Activated naive CD4-positive, alpha-beta T cell treated with anti-CD3 and anti-CD28 coated beads for 36 hours (primary cell): ENCODE results near the gene CGA. TPM values are rescaled to one million over a fixed set of nuclear protein-coding genes. Genes with fewer than 3 reads are reported as not detected.
"Not testable (repeated sequence)": the region's sequence is repeated elsewhere in the genome, so short reads cannot be mapped to it uniquely, and the experiment has no call there.

ENCODE experiments used
- CTCF ChIA-PET: fragments of 350-600 bp; sonication (Branson Sonifier 250); formaldehyde crosslinking; loops from one replicate; lab custom pipeline; 2021; ENCODE audit warnings: antibody characterized with exemption; lab: Charles Lee
- DNase-seq: peaks from one replicate; pipeline ENCODE4 v3.0.0-alpha.2; 2020
- H3K27ac Mint-ChIP-seq: one replicate; pipeline ENCODE4 v1.8.0; 2021; ENCODE audit warnings: mild to moderate bottlenecking, mixed read lengths
- H3K27me3 Mint-ChIP-seq: one replicate; pipeline ENCODE4 v1.8.0; 2021; ENCODE audit warnings: low read depth, mixed read lengths
- H3K36me3 Mint-ChIP-seq: one replicate; pipeline ENCODE4 v1.8.0; 2021; ENCODE audit warnings: low read depth, mixed read lengths
- H3K4me1 Mint-ChIP-seq: one replicate; pipeline ENCODE4 v1.8.0; 2021; ENCODE audit warnings: low read depth, mixed read lengths
- H3K4me3 Mint-ChIP-seq: one replicate; pipeline ENCODE4 v1.8.0; 2021; ENCODE audit warnings: mild to moderate bottlenecking, moderate library complexity, mixed read lengths
- H3K9me3 Mint-ChIP-seq: one replicate; pipeline ENCODE4 v1.8.0; 2021; ENCODE audit warnings: mixed read lengths
- intact Hi-C: fragments of 100-400 bp; cut with micrococcal nuclease; formaldehyde crosslinking; loops from one replicate; pipeline ENCODE4 v1.15.1; 2023
- total RNA-seq, 2 experiments: library from RNA; stranded (reverse); gene quantifications; one replicate each; pipeline ENCODE4 v1.2.3, GENCODE V29; 2021

CGA gene
- total RNA-seq = not detected

DNA sequence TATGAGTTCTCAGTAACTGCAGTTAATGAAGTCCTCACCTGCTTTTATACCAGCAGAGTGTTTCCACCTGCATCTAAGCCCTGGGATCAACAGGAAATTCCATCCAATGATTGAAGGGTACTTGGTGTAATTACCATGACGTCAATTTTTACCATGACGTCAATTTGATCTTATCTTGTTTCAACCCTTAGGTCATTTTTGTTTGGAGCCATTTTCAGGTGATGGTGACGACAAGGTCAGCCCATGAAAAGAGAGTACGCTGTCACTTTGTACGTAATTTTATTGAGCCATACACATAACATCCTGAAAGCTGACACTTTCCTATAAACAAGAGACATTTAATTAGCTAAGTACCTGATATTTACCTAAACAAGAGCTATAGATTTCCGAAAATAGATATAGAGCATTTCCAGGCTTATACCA lies at the start of gene CGA:
CGA (minus strand) TSS at position 20 of the 423 bp plus-strand sequence. CDS start 6,906 bp downstream, outside the sequence.
- Mint-ChIP-seq H3K36me3 (no peaks in the 10 kb centered on the region), H3K27ac (no peak within 1 kb of the TSS), H3K27me3 (peaks cover 10% of the 10 kb centered on the region), H3K4me1 (no peaks in the 10 kb centered on the region), H3K9me3 (no peaks in the 10 kb centered on the region), H3K4me3 (no peak within 1 kb of the TSS)
- intact Hi-C loops = no loop called here
- DNase-seq = no peak
- CTCF ChIA-PET = interaction anchor here (0.6 to 2.8 kb wide), 3 partner anchors 16 to 154 kb away, joined by 3 to 9 read pairs (median 3); no protein-coding TSS in a partner anchor

DNA sequence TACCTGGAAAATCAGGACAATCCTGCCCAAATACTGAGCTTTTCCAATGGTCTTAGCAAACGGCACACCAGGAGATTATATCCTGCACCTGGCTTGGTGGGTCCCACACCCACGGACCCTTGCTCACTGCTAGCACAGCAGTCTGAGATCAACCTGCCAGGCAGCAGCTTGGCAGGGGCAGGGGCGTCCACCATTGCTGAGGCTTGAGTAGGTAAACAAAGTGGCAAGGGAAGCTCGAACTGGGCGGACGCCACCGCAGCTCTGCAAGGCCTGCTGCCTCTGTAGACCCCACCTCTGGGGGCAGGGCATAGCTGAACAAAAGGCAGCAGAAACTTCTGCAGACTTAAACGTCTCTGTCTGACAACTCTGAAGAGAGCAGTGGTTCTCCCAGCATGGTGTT lies 45.0 kb upstream of the CGA start:
- H3K4me3 Mint-ChIP-seq, H3K36me3 Mint-ChIP-seq, H3K4me1 Mint-ChIP-seq, H3K27ac Mint-ChIP-seq, DNase-seq, H3K9me3 Mint-ChIP-seq, H3K27me3 Mint-ChIP-seq: not testable (repeated sequence)
- intact Hi-C loops = loop anchor here (1.0 to 5.0 kb wide), 3 partner anchors 97 to 787 kb away; no protein-coding TSS in a partner anchor
- CTCF ChIA-PET = interaction anchor here (0.6 to 3.1 kb wide), 11 partner anchors 9 to 1597 kb away, joined by 3 to 12 read pairs (median 6); no protein-coding TSS in a partner anchor

DNA sequence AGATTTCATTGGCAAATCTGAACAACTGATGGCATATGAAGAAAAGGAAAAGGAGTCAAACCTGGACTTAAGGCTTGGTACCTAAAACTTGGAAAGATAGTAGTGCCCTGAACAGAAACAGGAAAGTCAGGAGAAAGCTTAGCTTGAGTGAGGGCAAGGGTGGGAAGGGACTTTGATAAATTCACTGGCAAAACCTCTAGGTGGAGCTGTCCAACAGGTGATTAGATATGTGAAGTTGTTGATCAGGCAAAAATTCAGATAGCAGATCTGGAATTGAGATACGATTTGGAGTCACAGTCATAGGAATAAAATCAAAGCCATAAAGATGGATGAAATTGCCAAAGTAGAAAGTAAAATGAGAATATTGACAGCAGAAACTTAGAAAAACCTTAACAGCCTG lies 44.3 kb upstream of the CGA start:
- intact Hi-C loops = loop anchor here (1.0 to 5.0 kb wide), 3 partner anchors 98 to 788 kb away; no protein-coding TSS in a partner anchor
- peaks cover 7% of the 10 kb centered on the region for H3K27me3 Mint-ChIP-seq
- H3K9me3 Mint-ChIP-seq = no peaks in the 10 kb centered on the region
- DNase-seq = peak; percentile 60
- H3K36me3 Mint-ChIP-seq = no peaks in the 10 kb centered on the region
- H3K4me1 Mint-ChIP-seq = peaks cover 2% of the 10 kb centered on the region
- H3K4me3 Mint-ChIP-seq = no peak overlapping the region
- CTCF ChIA-PET = interaction anchor here (0.7 to 3.1 kb wide), 14 partner anchors 8 to 260 kb away, joined by 3 to 12 read pairs (median 6); partner anchors contain the start of gene ZNF292
- no peak overlapping the region for H3K27ac Mint-ChIP-seq

DNA sequence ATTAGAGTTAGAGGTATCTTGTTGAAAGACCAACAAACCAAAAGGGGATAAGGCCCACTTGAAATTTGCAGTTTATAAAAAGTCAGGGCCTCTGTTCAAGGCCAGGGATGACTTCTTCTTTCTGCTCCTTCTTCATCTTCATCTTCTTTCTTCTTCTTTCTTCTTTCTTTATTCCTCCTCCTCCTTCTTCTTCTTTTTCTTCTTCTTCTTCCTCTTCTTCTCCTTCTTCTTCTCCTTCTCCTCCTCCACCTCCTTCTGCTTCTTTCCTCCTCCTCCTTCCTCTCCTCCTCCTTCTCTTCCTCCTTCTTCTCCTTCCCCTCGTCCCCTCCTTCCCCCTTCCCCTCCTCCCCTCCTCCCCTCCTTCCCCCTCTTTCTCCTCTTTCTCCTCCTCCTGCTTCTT lies 42.1 kb upstream of the CGA start:
- Mint-ChIP-seq H3K36me3 (no peaks in the 10 kb centered on the region), H3K4me1 (peaks cover 2% of the 10 kb centered on the region), H3K9me3 (no peaks in the 10 kb centered on the region), H3K4me3 (no peak overlapping the region), H3K27ac (no peak overlapping the region), H3K27me3 (peaks cover 5% of the 10 kb centered on the region)
- CTCF ChIA-PET = interaction anchor here (0.6 to 2.1 kb wide), 2 partner anchors 104 to 251 kb away, joined by 3 to 7 read pairs; no protein-coding TSS in a partner anchor
- intact Hi-C loops = loop anchor here (5.0 kb wide), 1 partner anchor 790 kb away; no protein-coding TSS in a partner anchor
- DNase-seq = no peak

DNA sequence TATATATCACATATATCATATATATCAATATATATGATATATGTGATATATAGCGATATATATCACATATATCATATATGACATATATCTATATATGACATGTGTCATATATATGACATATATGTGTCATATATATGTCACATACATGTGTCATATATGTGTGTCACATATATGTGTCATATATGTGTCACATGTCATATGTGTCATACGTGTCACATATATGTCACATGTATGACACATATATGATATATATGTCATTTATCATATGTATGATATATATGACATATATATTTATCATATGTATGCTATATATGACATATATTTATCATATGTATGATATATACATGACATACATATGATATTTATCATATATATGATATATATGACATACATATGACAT lies 32.8 kb upstream of the CGA start:
- CTCF ChIA-PET = no interaction called here
- H3K27ac Mint-ChIP-seq = no peak overlapping the region
- intact Hi-C loops = no loop called here
- H3K27me3 Mint-ChIP-seq = peaks cover 5% of the 10 kb centered on the region
- peaks cover 2% of the 10 kb centered on the region for H3K36me3 Mint-ChIP-seq
- H3K4me1 Mint-ChIP-seq = no peaks in the 10 kb centered on the region
- DNase-seq = no peak
- no peak overlapping the region for H3K4me3 Mint-ChIP-seq
- H3K9me3 Mint-ChIP-seq = no peaks in the 10 kb centered on the region

DNA sequence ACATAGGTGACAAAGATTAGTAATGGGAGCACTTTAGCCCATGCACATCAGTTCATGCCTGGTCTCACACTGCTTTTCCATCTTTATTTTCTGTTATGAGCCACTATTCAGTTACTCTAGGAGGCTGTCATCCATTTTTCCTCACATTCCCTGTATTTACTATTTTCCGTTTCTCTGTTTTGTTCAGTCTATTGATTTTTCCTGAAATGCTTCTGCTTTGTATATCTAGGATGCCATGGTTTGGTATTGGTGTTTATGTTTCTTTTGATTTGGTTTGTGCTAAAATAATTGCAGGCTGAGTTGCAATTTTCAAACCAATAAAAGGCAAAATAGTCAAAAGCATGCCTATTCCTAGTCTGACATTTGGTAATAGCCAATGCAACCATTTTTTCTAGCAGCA lies 31.6 kb upstream of the CGA start:
- intact Hi-C loops = no loop called here
- H3K4me1 Mint-ChIP-seq = no peaks in the 10 kb centered on the region
- peaks cover 2% of the 10 kb centered on the region for H3K36me3 Mint-ChIP-seq
- H3K27me3 Mint-ChIP-seq = peaks cover 11% of the 10 kb centered on the region
- DNase-seq = no peak
- no peak overlapping the region for H3K4me3 Mint-ChIP-seq
- no peak overlapping the region for H3K27ac Mint-ChIP-seq
- CTCF ChIA-PET = interaction anchor here (0.8 kb wide), 1 partner anchor 61 kb away, joined by 3 read pairs; no protein-coding TSS in a partner anchor
- H3K9me3 Mint-ChIP-seq = no peaks in the 10 kb centered on the region

DNA sequence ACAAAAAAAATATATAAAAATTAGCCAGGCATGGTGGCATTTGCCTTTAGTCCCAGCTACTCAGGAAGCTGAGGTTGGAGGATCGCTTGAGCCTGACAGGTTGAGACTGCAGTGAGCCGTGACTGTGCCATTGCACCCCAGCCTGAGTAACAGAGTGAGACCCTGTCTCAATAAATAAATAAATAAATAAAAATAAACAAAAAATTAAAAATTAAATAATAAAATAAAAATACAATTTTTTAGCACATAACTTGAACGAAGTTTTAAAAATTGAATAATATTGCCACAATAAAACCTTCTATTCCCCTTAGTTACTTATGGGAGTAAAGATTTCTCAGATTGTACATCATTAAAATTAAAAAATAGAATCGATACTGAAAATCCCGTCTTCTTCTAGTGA lies 29.2 kb upstream of the CGA start:
- H3K27me3 Mint-ChIP-seq = peaks cover 16% of the 10 kb centered on the region
- peaks cover 2% of the 10 kb centered on the region for H3K36me3 Mint-ChIP-seq
- intact Hi-C loops = no loop called here
- H3K27ac Mint-ChIP-seq = no peak overlapping the region
- no peaks in the 10 kb centered on the region for H3K4me1 Mint-ChIP-seq
- DNase-seq = no peak
- no peaks in the 10 kb centered on the region for H3K9me3 Mint-ChIP-seq
- CTCF ChIA-PET = no interaction called here
- H3K4me3 Mint-ChIP-seq = no peak overlapping the region

DNA sequence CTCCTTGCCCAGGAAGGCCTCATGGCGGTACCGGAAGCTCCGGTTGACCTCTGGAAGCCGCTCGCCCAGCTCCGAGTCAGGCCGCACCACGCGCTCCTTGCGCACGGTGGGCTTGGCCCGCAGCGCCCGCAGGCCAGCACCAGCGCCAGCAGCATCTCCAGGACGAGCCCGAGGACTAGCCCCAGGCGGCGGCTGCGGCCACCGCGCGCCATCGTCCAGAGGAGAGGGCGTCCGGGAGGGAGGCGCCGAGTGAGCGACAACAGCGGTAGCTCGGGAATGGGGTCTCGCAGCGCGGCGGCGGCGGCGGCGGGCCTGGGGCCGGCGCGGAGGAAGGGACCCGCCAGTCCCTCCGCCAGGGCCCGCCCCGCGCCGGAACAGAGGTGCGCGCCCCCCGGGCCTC lies 27.6 kb upstream of the CGA start:
- Mint-ChIP-seq H3K4me3 (no peak overlapping the region), H3K9me3 (no peaks in the 10 kb centered on the region), H3K36me3 (peaks cover 2% of the 10 kb centered on the region), H3K27me3 (peaks cover 16% of the 10 kb centered on the region), H3K4me1 (no peaks in the 10 kb centered on the region), H3K27ac (no peak overlapping the region)
- intact Hi-C loops = no loop called here
- CTCF ChIA-PET = no interaction called here
- DNase-seq = no peak

DNA sequence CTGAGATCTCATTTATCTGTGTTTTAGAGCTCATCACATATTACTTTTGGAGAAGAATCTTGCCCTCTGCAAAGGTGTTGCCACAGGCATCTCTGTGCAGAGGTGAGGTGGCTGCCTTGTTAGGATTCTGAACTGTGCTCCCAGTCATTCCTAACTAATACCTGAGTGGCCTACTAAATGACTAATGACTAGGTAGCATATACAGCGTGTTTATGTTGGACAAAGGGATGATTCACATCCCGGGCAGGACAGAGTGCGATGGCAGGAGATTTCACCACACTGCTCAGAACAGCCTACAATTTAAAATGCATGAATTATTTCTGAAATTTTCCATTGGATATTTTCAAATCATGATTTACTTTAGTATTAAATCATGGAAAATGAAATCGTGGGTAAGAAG lies 23.1 kb upstream of the CGA start:
- H3K27ac Mint-ChIP-seq = no peak overlapping the region
- H3K9me3 Mint-ChIP-seq = no peaks in the 10 kb centered on the region
- DNase-seq = no peak
- H3K4me3 Mint-ChIP-seq = no peak overlapping the region
- H3K27me3 Mint-ChIP-seq = peaks cover 14% of the 10 kb centered on the region
- H3K4me1 Mint-ChIP-seq = no peaks in the 10 kb centered on the region
- CTCF ChIA-PET = no interaction called here
- intact Hi-C loops = no loop called here
- H3K36me3 Mint-ChIP-seq = peaks cover 2% of the 10 kb centered on the region

DNA sequence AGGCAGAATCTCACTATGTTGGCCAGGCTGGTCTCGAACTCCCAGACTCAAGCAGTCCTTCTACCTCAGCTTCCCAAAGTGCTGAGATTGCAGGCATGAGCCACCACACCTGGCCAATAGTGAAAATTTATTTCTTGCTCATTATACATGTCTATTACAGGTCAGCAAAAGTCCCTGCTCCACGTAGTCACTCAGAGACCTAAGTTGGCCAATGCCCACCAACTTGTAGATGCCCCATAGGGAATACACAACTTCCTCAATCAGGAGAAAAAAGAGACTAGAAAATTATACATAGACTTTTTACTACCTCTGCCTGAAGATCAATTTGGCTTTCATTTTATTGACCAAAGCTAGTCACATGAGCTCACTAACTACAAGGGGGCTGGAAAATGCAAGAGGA lies 22.0 kb upstream of the CGA start:
- Mint-ChIP-seq H3K4me1 (no peaks in the 10 kb centered on the region), H3K27ac (no peak overlapping the region), H3K4me3 (no peak overlapping the region), H3K36me3 (no peaks in the 10 kb centered on the region), H3K27me3 (peaks cover 9% of the 10 kb centered on the region), H3K9me3 (no peaks in the 10 kb centered on the region)
- CTCF ChIA-PET = interaction anchor here (1.2 kb wide), 1 partner anchor 38 kb away, joined by 4 read pairs; no protein-coding TSS in a partner anchor
- intact Hi-C loops = no loop called here
- no peak for DNase-seq

DNA sequence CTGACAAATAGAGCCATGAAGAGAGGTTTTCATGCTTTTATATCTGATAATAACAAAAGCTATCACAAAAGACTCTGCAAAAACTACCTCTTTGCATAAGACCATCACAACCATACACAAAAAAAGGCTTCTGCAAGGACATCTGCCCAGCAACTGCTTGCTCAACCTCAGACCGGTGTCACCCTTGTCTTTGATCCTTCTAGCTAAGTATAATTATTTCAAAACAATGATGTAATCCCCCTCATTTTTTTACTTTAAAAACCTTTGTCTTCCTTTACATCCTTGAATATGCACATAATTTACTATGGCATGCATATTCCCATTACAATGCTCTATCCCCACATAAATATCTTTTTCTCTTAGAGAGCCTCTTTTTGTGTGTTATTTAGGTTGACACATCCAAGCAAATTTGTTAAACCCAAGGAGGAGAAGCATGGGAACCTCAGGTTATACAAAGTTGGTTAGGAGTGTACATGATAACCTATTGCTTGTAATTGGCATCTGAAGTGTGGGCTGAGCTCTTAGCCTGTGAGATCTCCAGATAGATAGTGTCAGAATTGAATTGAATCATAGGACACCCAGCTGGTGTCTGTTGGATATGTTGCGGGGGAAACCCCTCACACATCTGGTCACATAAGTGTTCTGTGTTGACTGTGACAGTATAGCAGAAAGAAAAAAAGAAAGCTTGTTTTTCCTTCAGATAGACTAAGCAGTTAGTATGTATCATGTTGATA lies 20.7 kb upstream of the CGA start:
- CTCF ChIA-PET = interaction anchor here (1.2 to 1.3 kb wide), 2 partner anchors 37 to 206 kb away, joined by 3 to 4 read pairs; partner anchors contain the start of gene SMIM8
- peaks cover 3% of the 10 kb centered on the region for H3K27me3 Mint-ChIP-seq
- no peaks in the 10 kb centered on the region for H3K9me3 Mint-ChIP-seq
- intact Hi-C loops = no loop called here
- H3K4me3 Mint-ChIP-seq = no peak overlapping the region
- H3K4me1 Mint-ChIP-seq = no peaks in the 10 kb centered on the region
- no peak overlapping the region for H3K27ac Mint-ChIP-seq
- peak; percentile 26 for DNase-seq
- no peaks in the 10 kb centered on the region for H3K36me3 Mint-ChIP-seq

DNA sequence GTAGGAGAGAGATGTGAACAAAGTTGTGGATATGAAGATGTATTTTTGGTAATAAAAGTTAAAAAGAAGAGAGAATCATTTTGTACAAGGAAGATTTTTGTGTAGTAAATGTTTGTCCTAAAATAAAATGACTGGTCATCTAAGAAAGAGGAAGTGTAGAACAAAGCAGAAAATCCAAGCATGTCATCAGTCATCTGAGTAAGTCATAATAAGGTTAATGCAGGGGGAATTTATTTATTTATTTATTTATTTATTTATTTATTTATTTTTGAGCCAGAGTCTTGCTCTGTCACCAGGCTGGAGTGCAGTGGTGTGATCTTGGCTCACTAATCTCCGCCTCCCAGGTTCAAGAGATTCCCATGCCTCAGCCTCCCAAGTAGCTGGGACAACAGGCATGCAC lies 15.7 kb upstream of the CGA start:
- no peaks in the 10 kb centered on the region for H3K4me1 Mint-ChIP-seq
- intact Hi-C loops = no loop called here
- no peak for DNase-seq
- peaks cover 8% of the 10 kb centered on the region for H3K27me3 Mint-ChIP-seq
- no peaks in the 10 kb centered on the region for H3K9me3 Mint-ChIP-seq
- CTCF ChIA-PET = no interaction called here
- no peak overlapping the region for H3K4me3 Mint-ChIP-seq
- no peaks in the 10 kb centered on the region for H3K36me3 Mint-ChIP-seq
- no peak overlapping the region for H3K27ac Mint-ChIP-seq
